ENCODE data around the gene LRP1.

GRCh38 chr12:57247041-57247440, 118.8 kb downstream of the LRP1 start:
- TF ChIP-seq CTCF (conservative IDR thresholded peaks at IDR 0.05; ENCODE audit: low read length) (no peak), EZH2phosphoT487 (IDR thresholded peaks at IDR 0.05; ENCODE audit: borderline replicate concordance) (no peak)

All from Loucy (cell line).